ENCODE results near the gene USP21.
A peak's percentile ranks its signal among the peaks of the same experiment; 100 is the strongest.

USP21 gene

DNA sequence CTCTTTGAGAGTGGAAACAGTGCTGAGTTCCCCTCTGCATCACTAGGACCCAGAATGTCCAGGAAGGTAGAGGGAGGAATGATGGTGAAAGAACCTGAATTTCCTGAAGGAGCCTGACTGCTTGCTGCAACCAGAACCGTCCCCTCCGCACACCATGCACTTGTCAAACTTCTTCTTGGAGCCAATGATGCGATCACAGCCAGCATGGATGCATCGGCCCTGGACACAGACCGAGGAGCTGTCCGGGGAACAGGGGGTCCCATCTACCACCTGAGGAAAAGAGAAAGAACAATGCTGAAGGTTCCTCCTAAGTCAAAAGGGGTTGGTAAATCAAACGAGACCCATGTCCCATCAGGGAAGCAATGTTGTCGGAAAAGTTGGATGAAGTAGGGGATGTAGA lies 32.7 kb downstream of the USP21 start:
- Histone ChIP-seq H3K9ac (ENCODE audit: low read length) (no peak overlapping the region), H3K4me3 (ENCODE audit: low read length) (no peak overlapping the region), H3K36me3 (ENCODE audit: control insufficient read depth, insufficient read depth, low read length) (no peaks in the 10 kb centered on the region), H3K27me3 (ENCODE audit: control insufficient read depth, insufficient read depth, low read length) (no peaks in the 10 kb centered on the region), H3K4me1 (ENCODE audit: control insufficient read depth, insufficient read depth, low read length) (peaks cover 4% of the 10 kb centered on the region), H3K27ac (ENCODE audit: low read depth, low read length) (no peak overlapping the region)

DNA sequence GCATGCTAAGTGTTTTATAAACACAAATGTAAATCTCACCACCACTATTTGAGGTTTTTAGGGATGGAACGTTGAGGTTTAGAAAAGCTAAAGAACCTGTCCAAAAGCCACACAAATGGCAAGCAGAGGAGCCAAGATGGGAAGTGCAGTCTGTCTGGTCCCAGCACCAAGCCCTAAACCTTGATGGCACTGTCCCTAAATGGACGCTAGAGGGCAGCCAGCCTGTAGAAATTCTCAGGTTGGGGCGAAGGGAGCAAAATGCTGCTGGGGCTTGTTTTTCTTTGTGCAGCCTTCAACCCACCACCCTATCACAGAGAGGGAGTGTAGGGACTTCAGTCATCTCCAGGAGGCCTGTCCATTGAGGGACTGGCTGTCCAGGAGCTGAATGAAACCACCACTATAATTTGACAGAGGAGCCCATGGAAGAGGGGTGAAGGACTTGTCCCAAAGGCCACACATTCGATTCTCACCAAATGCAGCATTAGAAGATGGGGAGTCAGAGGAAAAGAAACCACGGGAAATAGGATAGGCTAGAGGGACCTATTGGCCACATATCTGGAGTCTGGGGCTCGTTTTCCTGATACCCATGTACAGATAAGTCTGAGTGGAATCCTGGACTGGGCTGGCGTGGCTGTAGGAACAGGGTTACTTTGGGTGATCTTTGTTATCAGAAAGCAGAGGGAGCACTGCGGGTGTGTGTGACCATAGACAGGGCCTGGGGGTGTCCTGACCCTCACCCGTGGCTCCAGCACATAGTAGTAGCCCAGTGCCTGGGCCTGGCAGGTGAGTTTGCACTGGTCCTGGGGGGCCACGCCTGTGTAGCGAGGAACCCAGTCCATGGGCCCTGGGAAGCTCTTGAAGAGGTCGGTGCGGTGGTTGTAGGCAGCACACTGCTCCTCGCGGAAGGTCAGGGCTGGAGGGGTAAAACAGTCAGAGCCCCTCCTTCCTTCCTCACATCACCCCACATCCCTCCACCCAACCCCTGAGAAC lies 33.5 kb downstream of the USP21 start:
- Histone ChIP-seq H3K4me3 (ENCODE audit: low read length) (no peak overlapping the region), H3K27ac (ENCODE audit: low read depth, low read length) (no peak overlapping the region), H3K27me3 (ENCODE audit: control insufficient read depth, insufficient read depth, low read length) (no peaks in the 10 kb centered on the region), H3K4me1 (ENCODE audit: control insufficient read depth, insufficient read depth, low read length) (peaks cover 9% of the 10 kb centered on the region), H3K36me3 (ENCODE audit: control insufficient read depth, insufficient read depth, low read length) (no peaks in the 10 kb centered on the region), H3K9ac (ENCODE audit: low read length) (no peak overlapping the region)

DNA sequence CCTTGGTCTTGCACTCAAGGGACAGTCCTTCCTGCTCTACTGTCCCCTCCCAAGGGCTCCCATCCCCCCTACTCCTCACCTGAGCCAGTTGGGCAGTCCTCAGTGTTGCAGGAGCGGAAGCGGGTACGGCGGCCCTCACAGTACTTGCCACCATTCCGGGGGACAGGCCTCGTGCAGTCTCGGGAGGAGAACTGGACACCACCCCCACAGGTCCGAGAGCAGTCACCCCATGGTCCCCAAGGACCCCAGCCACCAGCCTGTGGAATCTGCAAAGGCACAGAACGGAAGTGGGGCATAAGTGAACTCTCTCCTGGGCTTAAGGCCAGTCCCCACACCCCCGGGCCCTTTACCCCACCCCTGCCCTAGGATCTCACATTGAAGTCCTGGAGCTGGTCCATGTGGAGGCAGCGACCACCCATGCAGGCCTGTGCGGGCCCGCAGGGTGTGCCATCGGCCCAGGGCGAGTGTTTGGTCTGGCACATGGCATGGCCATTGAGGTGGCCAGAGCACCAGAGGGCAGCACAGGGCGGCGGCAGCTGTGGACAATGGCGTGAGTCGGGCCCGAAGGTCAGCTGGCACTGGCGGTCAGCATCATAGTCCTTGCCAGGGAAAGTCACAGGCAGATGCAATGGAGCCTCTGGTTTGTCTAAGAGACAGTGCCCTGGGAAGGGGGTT lies 34.4 kb downstream of the USP21 start:
- Histone ChIP-seq H3K9ac (ENCODE audit: low read length) (no peak overlapping the region), H3K4me3 (ENCODE audit: low read length) (no peak overlapping the region), H3K27me3 (ENCODE audit: control insufficient read depth, insufficient read depth, low read length) (no peaks in the 10 kb centered on the region), H3K4me1 (ENCODE audit: control insufficient read depth, insufficient read depth, low read length) (peaks cover 15% of the 10 kb centered on the region), H3K36me3 (ENCODE audit: control insufficient read depth, insufficient read depth, low read length) (no peaks in the 10 kb centered on the region), H3K27ac (ENCODE audit: low read depth, low read length) (no peak overlapping the region)

DNA sequence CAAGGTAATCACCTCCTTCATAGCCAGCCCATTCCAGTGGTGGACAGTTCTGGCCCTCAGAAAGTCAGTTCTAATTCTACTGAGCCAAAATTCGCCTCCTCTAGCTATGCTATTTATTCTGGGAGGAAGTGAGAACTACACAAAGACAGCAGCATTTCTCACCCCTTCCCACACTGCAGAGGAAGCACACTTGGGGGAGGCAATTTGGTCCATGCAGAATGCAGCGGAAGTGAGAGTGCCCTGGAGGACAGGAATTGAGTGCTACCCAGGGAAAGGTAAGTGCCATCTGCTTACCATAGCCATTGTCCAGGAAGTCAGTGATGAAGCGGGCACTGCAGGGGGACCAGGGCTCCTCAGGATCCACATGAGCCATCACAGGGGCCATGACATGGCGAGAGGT lies 35.9 kb downstream of the USP21 start:
- no peaks in the 10 kb centered on the region for H3K36me3 ChIP-seq (ENCODE audit: control insufficient read depth, insufficient read depth, low read length)
- H3K4me1 ChIP-seq (ENCODE audit: control insufficient read depth, insufficient read depth, low read length) = peaks cover 27% of the 10 kb centered on the region
- no peak overlapping the region for H3K4me3 ChIP-seq (ENCODE audit: low read length)
- H3K27ac ChIP-seq (ENCODE audit: low read depth, low read length) = no peak overlapping the region
- H3K27me3 ChIP-seq (ENCODE audit: control insufficient read depth, insufficient read depth, low read length) = no peaks in the 10 kb centered on the region
- no peak overlapping the region for H3K9ac ChIP-seq (ENCODE audit: low read length)

DNA sequence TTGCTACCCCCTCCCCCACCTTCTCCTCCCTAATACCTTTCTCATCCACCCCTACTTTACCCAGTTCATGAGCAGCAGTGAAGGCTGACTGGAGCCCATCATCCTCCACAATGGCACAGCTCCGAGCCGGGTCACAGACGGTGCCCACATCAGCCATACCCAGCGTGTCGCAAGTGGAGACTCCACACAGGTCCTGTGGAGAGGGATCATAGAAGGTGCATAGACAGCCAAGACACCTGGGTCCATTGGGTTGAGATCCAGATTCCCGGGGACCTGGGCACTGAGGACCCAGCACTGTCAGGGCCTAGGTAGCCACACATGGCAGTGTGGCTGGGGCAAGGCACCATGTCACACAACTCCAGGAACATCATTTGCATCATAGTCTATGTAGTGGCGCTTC lies 36.8 kb downstream of the USP21 start:
- H3K4me1 ChIP-seq (ENCODE audit: control insufficient read depth, insufficient read depth, low read length) = peaks cover 36% of the 10 kb centered on the region
- H3K27ac ChIP-seq (ENCODE audit: low read depth, low read length) = peak overlapping the region; percentile 76
- no peak overlapping the region for H3K4me3 ChIP-seq (ENCODE audit: low read length)
- H3K36me3 ChIP-seq (ENCODE audit: control insufficient read depth, insufficient read depth, low read length) = no peaks in the 10 kb centered on the region
- H3K9ac ChIP-seq (ENCODE audit: low read length) = no peak overlapping the region
- no peaks in the 10 kb centered on the region for H3K27me3 ChIP-seq (ENCODE audit: control insufficient read depth, insufficient read depth, low read length)

DNA sequence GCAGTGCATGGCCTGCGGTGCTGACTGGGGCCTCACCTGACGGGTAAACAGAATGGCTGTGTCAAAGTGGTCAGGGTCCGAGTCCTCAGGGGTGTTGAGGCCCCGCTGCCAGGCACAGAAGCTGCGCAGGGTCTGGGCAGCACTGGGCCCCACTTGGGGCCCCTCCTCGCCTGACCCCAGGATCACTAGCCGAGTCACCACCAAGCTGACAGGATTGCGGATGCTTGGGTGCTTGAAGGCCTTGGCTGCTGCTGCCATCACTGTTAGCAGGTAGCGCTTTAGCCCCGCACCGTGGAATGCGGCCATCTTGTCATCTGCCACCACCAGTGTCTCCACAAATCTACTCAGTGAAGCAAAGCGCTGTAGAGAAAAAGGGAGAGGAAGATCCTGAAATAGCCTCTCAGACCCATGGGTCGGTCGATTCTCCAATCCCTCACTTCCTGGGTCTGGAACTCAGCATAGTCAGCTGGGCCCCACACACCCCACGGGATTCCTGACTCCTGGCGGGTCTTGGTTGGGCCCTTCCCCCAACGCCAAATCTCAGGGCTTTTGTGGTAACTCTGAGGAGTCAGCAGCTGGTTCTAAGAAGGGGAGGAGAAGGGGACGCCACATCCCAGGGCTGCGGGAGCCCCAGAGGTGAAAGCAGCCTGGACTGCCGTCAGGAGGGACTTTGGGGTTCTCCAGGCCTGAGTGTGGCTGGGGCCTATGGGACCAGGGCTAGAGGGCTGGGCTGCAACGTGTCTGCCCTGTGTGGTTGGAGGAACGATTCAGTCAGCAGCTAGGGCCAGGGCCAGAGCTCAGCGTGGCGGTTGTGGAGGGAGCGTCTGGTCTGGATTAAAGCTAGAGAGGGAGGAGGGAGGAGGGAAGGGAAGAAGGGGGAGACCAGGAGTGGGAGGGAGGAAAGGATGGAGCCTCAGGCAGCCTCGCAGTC lies 37.5 kb downstream of the USP21 start:
- H3K4me3 ChIP-seq (ENCODE audit: low read length) = peak overlapping the region; percentile 57
- H3K9ac ChIP-seq (ENCODE audit: low read length) = no peak overlapping the region
- H3K36me3 ChIP-seq (ENCODE audit: control insufficient read depth, insufficient read depth, low read length) = no peaks in the 10 kb centered on the region
- H3K27ac ChIP-seq (ENCODE audit: low read depth, low read length) = peak overlapping the region; percentile 76
- no peaks in the 10 kb centered on the region for H3K27me3 ChIP-seq (ENCODE audit: control insufficient read depth, insufficient read depth, low read length)
- peaks cover 40% of the 10 kb centered on the region for H3K4me1 ChIP-seq (ENCODE audit: control insufficient read depth, insufficient read depth, low read length)

DNA sequence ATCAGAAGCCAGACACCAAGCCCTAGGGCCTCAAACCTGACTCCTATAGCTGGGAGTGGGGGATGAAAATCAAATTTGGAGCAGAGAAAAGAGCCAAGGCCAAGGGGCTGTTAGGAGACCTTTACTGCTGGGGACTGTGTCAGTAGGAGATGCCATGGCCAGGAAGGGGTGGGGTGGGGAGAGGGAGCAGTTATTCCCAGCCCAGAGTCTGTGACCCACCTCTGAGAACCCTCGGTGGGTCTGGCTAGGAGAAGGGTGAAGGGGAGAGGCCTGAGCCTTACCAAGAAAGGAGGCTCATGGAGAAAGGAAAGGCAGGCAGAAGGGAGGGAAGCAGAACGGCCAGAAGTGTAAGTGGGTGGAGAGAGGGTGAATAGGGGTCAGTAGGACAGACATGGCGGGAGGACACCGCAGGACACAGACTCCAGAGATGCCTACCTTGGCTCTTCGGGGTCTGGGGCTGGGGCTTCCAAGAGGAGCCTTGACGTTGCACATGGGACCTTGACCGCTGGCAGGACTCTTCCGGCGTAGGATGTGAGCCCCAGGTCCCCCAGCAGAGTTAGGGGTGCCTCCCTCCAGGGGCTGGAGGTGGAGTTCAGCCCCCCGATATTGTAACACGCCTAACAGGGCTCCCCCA lies 38.4 kb downstream of the USP21 start:
- H3K27ac ChIP-seq (ENCODE audit: low read depth, low read length) = peak overlapping the region; percentile 76
- peaks cover 40% of the 10 kb centered on the region for H3K4me1 ChIP-seq (ENCODE audit: control insufficient read depth, insufficient read depth, low read length)
- no peak overlapping the region for H3K9ac ChIP-seq (ENCODE audit: low read length)
- no peaks in the 10 kb centered on the region for H3K27me3 ChIP-seq (ENCODE audit: control insufficient read depth, insufficient read depth, low read length)
- H3K36me3 ChIP-seq (ENCODE audit: control insufficient read depth, insufficient read depth, low read length) = no peaks in the 10 kb centered on the region
- H3K4me3 ChIP-seq (ENCODE audit: low read length) = peak overlapping the region; percentile 57

DNA sequence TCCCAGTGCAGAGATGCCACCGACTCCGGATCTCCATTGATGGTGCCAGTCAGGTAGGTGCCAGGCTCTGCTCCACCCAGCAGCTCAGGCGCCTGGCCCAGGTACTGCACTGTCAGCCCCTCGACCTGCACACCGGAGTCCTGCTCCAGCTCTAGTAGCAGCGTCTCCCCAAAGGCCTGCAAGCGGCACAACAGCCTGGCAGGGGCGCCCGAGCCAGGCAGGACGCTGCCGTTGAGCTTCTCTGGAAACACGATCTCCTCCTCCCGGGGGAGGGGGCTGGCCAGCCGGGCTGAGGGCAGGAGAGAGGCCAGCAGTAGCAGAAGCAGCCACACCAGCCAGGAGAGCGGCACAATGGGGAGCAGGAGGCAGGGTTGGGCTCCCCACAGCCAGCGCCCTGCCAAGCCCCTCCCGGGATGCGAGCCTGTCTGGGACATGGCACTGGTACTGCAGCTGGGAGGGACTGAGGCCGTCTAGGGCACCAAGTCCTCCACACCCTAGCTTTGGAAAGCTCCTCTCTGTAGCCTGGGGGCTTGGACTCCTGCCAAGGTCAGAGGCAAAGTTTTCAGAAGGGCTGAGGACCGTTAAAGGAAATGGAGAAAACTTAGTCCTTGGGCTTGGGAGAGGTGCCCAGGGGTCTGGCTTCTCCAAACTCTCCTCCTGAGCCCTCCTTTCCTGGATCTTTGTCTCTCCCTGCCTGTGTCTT lies 39.0 kb downstream of the USP21 start:
- H3K36me3 ChIP-seq (ENCODE audit: control insufficient read depth, insufficient read depth, low read length) = no peaks in the 10 kb centered on the region
- H3K9ac ChIP-seq (ENCODE audit: low read length) = no peak overlapping the region
- peak overlapping the region; percentile 98 for H3K27ac ChIP-seq (ENCODE audit: low read depth, low read length)
- peak overlapping the region; percentile 57 for H3K4me3 ChIP-seq (ENCODE audit: low read length)
- no peaks in the 10 kb centered on the region for H3K27me3 ChIP-seq (ENCODE audit: control insufficient read depth, insufficient read depth, low read length)
- peaks cover 44% of the 10 kb centered on the region for H3K4me1 ChIP-seq (ENCODE audit: control insufficient read depth, insufficient read depth, low read length)

DNA sequence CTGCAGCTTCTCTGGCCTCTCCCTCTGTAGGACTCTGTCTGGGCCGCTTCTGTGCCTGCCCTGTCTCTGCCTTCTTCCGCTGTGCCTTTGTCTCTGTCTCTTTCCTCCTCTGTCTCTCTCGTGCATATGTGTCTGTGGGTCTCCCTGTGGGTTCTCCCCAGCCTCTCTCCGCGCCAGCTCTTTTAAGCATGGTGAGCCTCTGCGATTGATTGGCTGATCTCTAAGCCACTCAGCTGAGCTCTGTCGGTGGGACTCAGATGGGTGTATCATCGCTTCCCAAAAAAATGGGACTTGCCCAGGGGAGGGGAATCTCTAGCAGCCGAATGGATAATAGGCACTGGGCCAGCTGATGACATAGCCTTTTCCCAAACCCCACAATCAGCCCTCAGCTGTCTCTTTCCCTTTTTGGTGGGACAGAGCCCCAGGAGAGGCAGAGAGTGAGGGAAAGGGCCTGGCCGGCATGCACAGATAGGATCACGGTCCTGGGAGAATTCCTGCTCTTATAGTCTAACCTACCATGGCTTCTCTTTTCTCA lies 39.7 kb downstream of the USP21 start, which contains the start of gene ADAMTS4:
Gene ADAMTS4, minus strand, starts transcription at position 158 of the 535 bp plus-strand sequence. CDS start 427 bp downstream, outside the sequence.
- H3K9ac ChIP-seq (ENCODE audit: low read length) = no peak within 1 kb of the TSS
- peak within 1 kb of the TSS; percentile 57 for H3K4me3 ChIP-seq (ENCODE audit: low read length)
- H3K27me3 ChIP-seq (ENCODE audit: control insufficient read depth, insufficient read depth, low read length) = no peaks in the 10 kb centered on the region
- peaks cover 44% of the 10 kb centered on the region for H3K4me1 ChIP-seq (ENCODE audit: control insufficient read depth, insufficient read depth, low read length)
- no peaks in the 10 kb centered on the region for H3K36me3 ChIP-seq (ENCODE audit: control insufficient read depth, insufficient read depth, low read length)
- peak within 1 kb of the TSS; percentile 98 for H3K27ac ChIP-seq (ENCODE audit: low read depth, low read length)

DNA sequence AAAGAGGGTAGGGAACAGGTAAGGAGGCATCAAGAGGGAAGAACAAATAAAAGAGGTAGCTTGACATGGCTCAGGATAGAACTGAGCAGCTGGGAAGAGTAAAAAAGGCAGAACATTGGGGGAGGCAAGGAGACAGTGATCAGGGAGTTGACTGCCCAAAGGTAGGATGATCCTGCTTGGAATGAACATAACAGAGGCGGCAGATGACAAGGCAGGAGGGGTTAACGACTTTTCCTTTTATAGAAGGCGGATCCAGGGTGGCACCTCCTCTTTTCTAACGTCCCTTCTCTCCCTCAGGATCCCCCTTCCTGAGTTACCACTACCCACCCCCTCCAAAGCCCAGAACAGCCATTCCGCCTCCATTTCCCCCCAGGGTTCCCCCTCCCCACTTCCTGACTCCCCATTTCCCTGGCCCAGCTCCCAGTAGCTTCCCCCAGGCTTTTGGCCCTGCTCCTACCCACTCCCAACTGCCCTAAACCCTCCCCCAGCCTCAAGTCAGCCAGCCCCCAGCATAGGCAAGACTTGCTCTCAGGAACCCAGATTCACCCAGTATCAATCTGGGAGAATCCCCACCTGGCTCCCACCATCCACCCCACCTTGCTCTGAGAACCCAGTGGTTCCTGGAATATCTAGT lies 40.3 kb downstream of the USP21 start:
- Histone ChIP-seq H3K4me3 (ENCODE audit: low read length) (no peak overlapping the region), H3K27me3 (ENCODE audit: control insufficient read depth, insufficient read depth, low read length) (no peaks in the 10 kb centered on the region), H3K4me1 (ENCODE audit: control insufficient read depth, insufficient read depth, low read length) (peaks cover 44% of the 10 kb centered on the region), H3K27ac (ENCODE audit: low read depth, low read length) (peak overlapping the region; percentile 98), H3K36me3 (ENCODE audit: control insufficient read depth, insufficient read depth, low read length) (no peaks in the 10 kb centered on the region), H3K9ac (ENCODE audit: low read length) (no peak overlapping the region)
